GM21526 (cell line): Measurements from ENCODE around the gene IAH1.

Source experiments
- ATAC-seq: cut with Tn5 transposase; IDR thresholded peaks from one replicate; pipeline ENCODE4 v1.9.1; 2021; ENCODE audit warnings: moderate library complexity; ENCODE audit not compliant: unreplicated experiment, low FRiP score

The IAH1 gene

GRCh38 chr2:9474361-9475057 is at the start of gene IAH1:
Gene IAH1, plus strand, starts transcription at chr2:9474551. Its CDS starts 16 bp downstream, at chr2:9474567.
- ATAC-seq: peak; percentile 72

- no peak for ATAC-seq
These were observed 45.3 kb upstream of the IAH1 start for GRCh38 chr2:9428965-9429577.

GRCh38 chr2:9430316-9431293 is 43.7 kb upstream of the IAH1 start:
- no peak for ATAC-seq

GRCh38 chr2:9434489-9434888 is 39.9 kb upstream of the IAH1 start:
- ATAC-seq: no peak

- no peak for ATAC-seq
These were observed 34.8 kb upstream of the IAH1 start for GRCh38 chr2:9439536-9439935.

GRCh38 chr2:9440058-9440727 is 34.2 kb upstream of the IAH1 start:
- ATAC-seq: no peak

GRCh38 chr2:9441556-9441955 is 32.8 kb upstream of the IAH1 start:
- ATAC-seq: no peak

- ATAC-seq: no peak
These were observed 30.8 kb upstream of the IAH1 start for GRCh38 chr2:9443526-9443925.

- ATAC-seq: no peak
These were observed 29.3 kb upstream of the IAH1 start for GRCh38 chr2:9445089-9445488.

- no peak for ATAC-seq
These were observed 23.1 kb upstream of the IAH1 start for GRCh38 chr2:9451231-9451630.

- ATAC-seq: no peak
These were observed 13.8 kb upstream of the IAH1 start for GRCh38 chr2:9460441-9461017.

GRCh38 chr2:9461079-9461478 is 13.3 kb upstream of the IAH1 start:
- no peak for ATAC-seq

- ATAC-seq: no peak
These were observed 12.0 kb upstream of the IAH1 start for GRCh38 chr2:9462313-9462712.

GRCh38 chr2:9462886-9463697 is 11.3 kb upstream of the IAH1 start:
- ATAC-seq: peak; percentile 25

GRCh38 chr2:9463698-9464034 is 10.7 kb upstream of the IAH1 start:
- ATAC-seq: peak; percentile 89

- ATAC-seq: no peak
These were observed 9.2 kb upstream of the IAH1 start for GRCh38 chr2:9465170-9465569.

GRCh38 chr2:9466147-9466683 is 8.1 kb upstream of the IAH1 start:
- no peak for ATAC-seq

GRCh38 chr2:9467687-9468086 is 6.7 kb upstream of the IAH1 start:
- no peak for ATAC-seq

GRCh38 chr2:9471206-9471605 is 3.1 kb upstream of the IAH1 start:
- ATAC-seq: no peak
